ENCODE results near the gene MYO9B. TPM values are rescaled to one million over a fixed set of nuclear protein-coding genes. Genes with fewer than 3 reads are reported as not detected.

The MYO9B gene
- total and polyA plus RNA-seq, 9 of the 15 experiments (the other 6 are each of a cell fraction or from before 2014, with no cell fraction given), result 2.4 to 77.6 (median 23.0) TPM

- TF ChIP-seq PRPF4 (IDR thresholded peaks at IDR 0.05; ENCODE audit: insufficient read depth, low read depth, low read length, poor library complexity, severe bottlenecking), result peak; percentile 75
- no peak for TF ChIP-seq ZC3H8 (IDR thresholded peaks at IDR 0.05)
- peak; percentile 93 for TF ChIP-seq NFRKB (IDR thresholded peaks at IDR 0.05; ENCODE audit: low read depth)
- peak; percentile 54 for TF ChIP-seq GABPB1 (CRISPR knock-in tag; IDR thresholded peaks at IDR 0.05)
- peak; percentile 26 for TF ChIP-seq DPF2 (IDR thresholded peaks at IDR 0.05)
- TF ChIP-seq FOSL1 (tag; conservative IDR thresholded peaks at IDR 0.05), result peak; percentile 48
- 0 out of 6 replicates have a peak, but pooled peaks of 1 of the 3 experiments have one; percentile 2 for TF ChIP-seq CTCF (IDR thresholded peaks at IDR 0.05 in 2 of 3, conservative IDR thresholded peaks at IDR 0.05 in 1 of 3; ENCODE audit: insufficient read depth in 2 of 3, low read depth in 1 of 3, low read length in 3 of 3)
- TF ChIP-seq BCOR (IDR thresholded peaks at IDR 0.05), result no peak
- no peak for TF ChIP-seq ZNF140 (CRISPR knock-in tag; IDR thresholded peaks at IDR 0.05)
- TF ChIP-seq STAT6 (CRISPR knock-in tag; IDR thresholded peaks at IDR 0.05), result peak; percentile 44; the same call in 1 of the 2 replicates
- peak; percentile 50 to 100; a peak in 3 of 4 replicates for TF ChIP-seq FOXK2 (conservative IDR thresholded peaks at IDR 0.05 in 1 of 2, IDR thresholded peaks at IDR 0.05 in 1 of 2; ENCODE audit: low read depth in 2 of 2)
- TF ChIP-seq JUND (IDR thresholded peaks at IDR 0.05; ENCODE audit: borderline replicate concordance, low read depth, low read length), result peak; percentile 100
- no peak; the same call in 2 of the 3 replicates for TF ChIP-seq JUND (tag; IDR thresholded peaks at IDR 0.05; ENCODE audit: borderline replicate concordance, low read depth, low read length)
- TF ChIP-seq PCBP1 (IDR thresholded peaks at IDR 0.05; ENCODE audit: low read depth, low read length, poor library complexity, severe bottlenecking), result peak; percentile 99
- TF ChIP-seq NFE2L1 (tag; IDR thresholded peaks at IDR 0.05; ENCODE audit: borderline replicate concordance, low read depth), result no peak
These were observed at the start of gene MYO9B, which contains the start of gene HAUS8 (continued) for GRCh38 chr19:17075035-17075863.
